Caco-2 (cell line): ENCODE data around the gene TMEM131. TPM values are rescaled to one million over a fixed set of nuclear protein-coding genes. Genes with fewer than 3 reads are reported as not detected.
A peak's percentile ranks its signal among the peaks of the same experiment; 100 is the strongest.

Experiments
- BruUV-seq: library from RNA; stranded (reverse); fragments of 400-500 nt; replicated peaks from 2 replicates; lab custom pipeline; 2021; lab: Mats Ljungman, UMichigan
- CTCF ChIA-PET: fragments of 300-600 bp; sonication (Branson Sonifier 250); formaldehyde crosslinking; loops from one replicate; lab custom pipeline; 2022; ENCODE audit warnings: antibody characterized with exemption; lab: Charles Lee
- POLR2A ChIA-PET: fragments of 300-600 bp; sonication (Branson Sonifier 250); formaldehyde crosslinking; loops from one replicate; lab custom pipeline; 2022; ENCODE audit warnings: antibody characterized with exemption; lab: Charles Lee
- DNase-seq, 2 experiments: peaks; one replicate each; pipeline versions ENCODE4 v3.0.0 to v3.0.0-alpha.2; 2020 to 2022
- H3K27me3 ChIP-seq: replicated peaks from 2 replicates; pipeline ENCODE4 v1.6.0; 2011; ENCODE audit warnings: low read length; ENCODE audit not compliant: control insufficient read depth, insufficient read depth
- H3K36me3 ChIP-seq: 2 replicates; pipeline ENCODE4 v1.5.1; 2011; ENCODE audit warnings: low read length; ENCODE audit not compliant: control insufficient read depth, insufficient read depth
- H3K4me1 ChIP-seq: fragments of 250-450 bp; sonication (Bioruptor Pico); 2 replicates; pipeline ENCODE4 v1.5.1; 2020; ENCODE audit warnings: mild to moderate bottlenecking
- H3K4me3 ChIP-seq: 2 replicates; pipeline ENCODE4 v1.5.1; 2011; ENCODE audit warnings: low read depth, mild to moderate bottlenecking, control low read depth, low read length
- H3K9me3 ChIP-seq: fragments of 250-450 bp; sonication (Bioruptor Pico); 2 replicates; pipeline ENCODE4 v1.5.1; 2020; ENCODE audit warnings: mild to moderate bottlenecking, moderate library complexity
- H3K27ac Mint-ChIP-seq: one replicate; pipeline ENCODE4 v1.8.0; 2022; ENCODE audit warnings: mixed read lengths; ENCODE audit not compliant: unreplicated experiment
- H3K27me3 Mint-ChIP-seq: one replicate; pipeline ENCODE4 v1.8.0; 2022; ENCODE audit warnings: mixed read lengths; ENCODE audit not compliant: insufficient read depth, unreplicated experiment
- H3K36me3 Mint-ChIP-seq: one replicate; pipeline ENCODE4 v1.8.0; 2022; ENCODE audit warnings: mild to moderate bottlenecking, mixed read lengths; ENCODE audit not compliant: insufficient read depth, unreplicated experiment
- H3K4me1 Mint-ChIP-seq: one replicate; pipeline ENCODE4 v1.8.0; 2022; ENCODE audit warnings: low read depth, mixed read lengths; ENCODE audit not compliant: unreplicated experiment
- H3K4me3 Mint-ChIP-seq: one replicate; pipeline ENCODE4 v1.8.0; 2022; ENCODE audit warnings: mild to moderate bottlenecking, moderate library complexity, mixed read lengths; ENCODE audit not compliant: unreplicated experiment
- H3K9me3 Mint-ChIP-seq: one replicate; pipeline ENCODE4 v1.8.0; 2022; ENCODE audit warnings: mixed read lengths; ENCODE audit not compliant: unreplicated experiment
- CTCF ChIP-seq, 2 experiments: fragments of 200-600 bp in 1 of 2; IDR thresholded peaks; 1 replicate in 1 of 2; 2 replicates in 1 of 2; pipeline versions ENCODE4 v1.5.1 to v1.8.0; 2011 to 2022; ENCODE audit warnings: antibody characterized with exemption in 1 of 2, control low read depth in 1 of 2, inconsistent platforms in 1 of 2, low read depth in 1 of 2, low read length in 1 of 2, mild to moderate bottlenecking in 1 of 2, moderate library complexity in 1 of 2; ENCODE audit not compliant: insufficient read depth in 1 of 2, severe bottlenecking in 1 of 2, unreplicated experiment in 1 of 2
- intact Hi-C: fragments of 100-400 bp; cut with micrococcal nuclease; formaldehyde crosslinking; loops from one replicate; pipeline ENCODE4 v1.10.0; 2022; ENCODE audit not compliant: unreplicated experiment
- total RNA-seq: library from RNA; stranded (reverse); gene quantifications from 2 replicates; pipeline ENCODE4 v1.2.3, GENCODE V29; 2022

The TMEM131 gene
- total RNA-seq, 1 experiment from 2014 or later, result 36.3 TPM

GRCh38 chr2:97952357-97952756, 43.4 kb downstream of the TMEM131 start:
- H3K4me3 ChIP-seq, result no peak overlapping the region
- Mint-ChIP-seq H3K4me3 (no peak overlapping the region), H3K27me3 (no peaks in the 10 kb centered on the region), H3K9me3 (no peaks in the 10 kb centered on the region), H3K36me3 (no peaks in the 10 kb centered on the region), H3K27ac (no peak overlapping the region), H3K4me1 (peaks cover 16% of the 10 kb centered on the region)
- TF ChIP-seq CTCF (IDR thresholded peaks at IDR 0.05; ENCODE audit: insufficient read depth in 1 of 2, low read depth in 1 of 2, low read length in 1 of 2, severe bottlenecking in 1 of 2, unreplicated experiment in 1 of 2), result no peak
- no peaks in the 10 kb centered on the region for H3K27me3 ChIP-seq
- intact Hi-C loops, result loop anchor here (5.0 kb wide), 1 partner anchor 40 kb away; no protein-coding TSS in a partner anchor
- H3K9me3 ChIP-seq, result no peaks in the 10 kb centered on the region
- DNase-seq, result no peak
- no TSS peak for BruUV-seq
- H3K4me1 ChIP-seq, result peaks cover 19% of the 10 kb centered on the region
- H3K36me3 ChIP-seq, result no peaks in the 10 kb centered on the region
- ChIA-PET POLR2A (no interaction called here), CTCF (no interaction called here)

GRCh38 chr2:97951155-97951680, 44.5 kb downstream of the TMEM131 start:
- no peaks in the 10 kb centered on the region for H3K9me3 Mint-ChIP-seq
- POLR2A ChIA-PET, result no interaction called here
- peak overlapping the region; percentile 81 for H3K27ac Mint-ChIP-seq
- CTCF ChIA-PET, result interaction anchor here (0.9 kb wide), 1 partner anchor 15 kb away, joined by 3 read pairs; no protein-coding TSS in a partner anchor
- no peaks in the 10 kb centered on the region for H3K36me3 ChIP-seq
- intact Hi-C loops, result loop anchor here (2.0 to 5.0 kb wide), 2 partner anchors 14 to 39 kb away; no protein-coding TSS in a partner anchor
- peaks cover 8% of the 10 kb centered on the region for H3K36me3 Mint-ChIP-seq
- H3K4me3 Mint-ChIP-seq, result no peak overlapping the region
- H3K4me1 ChIP-seq, result peaks cover 25% of the 10 kb centered on the region
- H3K27me3 Mint-ChIP-seq, result no peaks in the 10 kb centered on the region
- peaks cover 16% of the 10 kb centered on the region for H3K4me1 Mint-ChIP-seq
- TF ChIP-seq CTCF (IDR thresholded peaks at IDR 0.05; ENCODE audit: insufficient read depth in 1 of 2, low read depth in 1 of 2, low read length in 1 of 2, severe bottlenecking in 1 of 2, unreplicated experiment in 1 of 2), result no peak
- no peaks in the 10 kb centered on the region for H3K27me3 ChIP-seq
- no peak for DNase-seq
- no TSS peak for BruUV-seq
- H3K9me3 ChIP-seq, result no peaks in the 10 kb centered on the region
- no peak overlapping the region for H3K4me3 ChIP-seq

DNA sequence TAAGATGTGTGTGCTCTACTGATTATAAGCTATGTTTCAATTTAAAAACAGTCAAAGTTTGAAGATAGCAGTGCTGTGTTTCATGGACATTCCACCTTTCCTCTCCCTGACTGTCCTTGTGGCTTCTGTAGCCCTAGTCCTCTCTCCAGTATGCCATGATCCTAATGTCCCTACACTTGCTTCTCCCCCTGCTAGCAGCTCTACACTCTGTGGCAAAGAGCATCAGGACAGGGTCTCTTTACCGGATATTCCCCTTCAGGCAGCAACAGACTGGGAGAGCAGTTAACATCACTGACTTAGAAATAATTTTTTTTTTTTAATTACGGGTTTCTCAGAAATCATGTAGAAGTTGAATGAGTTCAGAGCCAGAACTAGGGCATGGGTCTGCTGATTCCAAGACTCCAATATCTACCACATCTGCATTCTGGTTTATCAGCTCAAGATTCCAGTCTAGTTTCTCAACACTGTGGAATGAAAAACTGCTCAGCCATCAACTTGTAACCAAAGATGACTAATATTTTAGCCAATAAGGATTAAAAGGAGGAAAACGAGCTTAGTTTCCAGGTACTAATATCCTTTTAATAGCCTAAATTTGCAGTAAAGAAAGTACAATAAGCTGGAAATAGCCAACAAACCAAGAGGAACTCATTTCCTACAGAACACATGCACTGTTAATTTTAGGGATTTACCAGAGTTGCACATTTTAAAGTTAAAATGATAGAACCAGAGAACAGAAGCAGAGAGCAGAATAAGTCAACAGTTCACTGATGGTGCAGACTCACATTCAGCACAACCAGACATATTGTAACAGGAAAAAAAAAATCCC, 45.2 kb downstream of the TMEM131 start:
- CTCF ChIA-PET, result interaction anchor here (0.9 kb wide), 1 partner anchor 15 kb away, joined by 3 read pairs; no protein-coding TSS in a partner anchor
- Mint-ChIP-seq H3K4me1 (peaks cover 16% of the 10 kb centered on the region), H3K36me3 (peaks cover 8% of the 10 kb centered on the region), H3K9me3 (no peaks in the 10 kb centered on the region), H3K27me3 (no peaks in the 10 kb centered on the region), H3K4me3 (peak overlapping the region; percentile 25), H3K27ac (peak overlapping the region; percentile 81)
- POLR2A ChIA-PET, result no interaction called here
- TF ChIP-seq CTCF (IDR thresholded peaks at IDR 0.05; ENCODE audit: insufficient read depth in 1 of 2, low read depth in 1 of 2, low read length in 1 of 2, severe bottlenecking in 1 of 2, unreplicated experiment in 1 of 2), result no peak
- H3K4me3 ChIP-seq, result no peak overlapping the region
- intact Hi-C loops, result loop anchor here (2.0 to 5.0 kb wide), 2 partner anchors 14 to 38 kb away; no protein-coding TSS in a partner anchor
- no TSS peak for BruUV-seq
- DNase-seq, result no peak
- H3K36me3 ChIP-seq, result no peaks in the 10 kb centered on the region
- no peaks in the 10 kb centered on the region for H3K9me3 ChIP-seq
- H3K4me1 ChIP-seq, result peaks cover 31% of the 10 kb centered on the region
- no peaks in the 10 kb centered on the region for H3K27me3 ChIP-seq
